HEK293 (cell line): ENCODE data around the gene PRKCZ.

Experiments
- CTCF ChIA-PET: fragments of 350-600 bp; formaldehyde crosslinking; extraction: SDS; loops from one replicate; lab custom pipeline; 2021; ENCODE audit warnings: antibody characterized with exemption; lab: Yijun Ruan, JAX
- POLR2A ChIA-PET: fragments of 300-600 bp; formaldehyde crosslinking; extraction: SDS; loops from one replicate; lab custom pipeline; 2020; ENCODE audit warnings: antibody characterized with exemption, inconsistent platforms; lab: Yijun Ruan, JAX
- H3K27ac ChIP-seq: fragments of 200-500 bp; sonication (Bioruptor generic); 2 replicates; pipeline ENCODE4 v1.5.1; 2014; ENCODE audit warnings: low read depth, low read length, control low read depth, inconsistent platforms; ENCODE audit errors: extremely low read depth
- H3K36me3 ChIP-seq, 2 experiments: fragments of 200-500 bp in 1 of 2; sonication (Bioruptor generic) in 1 of 2; 1 replicate in 1 of 2; 2 replicates in 1 of 2; pipeline ENCODE4 v1.5.1; 2014 to 2017; ENCODE audit warnings: inconsistent platforms in 2 of 2, low read length in 2 of 2; ENCODE audit not compliant: control insufficient read depth in 2 of 2, insufficient read depth in 1 of 2
- H3K4me1 ChIP-seq: fragments of 200-500 bp; sonication (Bioruptor generic); 2 replicates; pipeline ENCODE4 v1.5.1; 2014; ENCODE audit warnings: mild to moderate bottlenecking, low read length, inconsistent platforms; ENCODE audit not compliant: control insufficient read depth, insufficient read depth
- H3K4me3 ChIP-seq: 2 replicates; pipeline ENCODE4 v1.5.1; 2011; ENCODE audit warnings: low read depth, mild to moderate bottlenecking, control low read depth, low read length, moderate library complexity
- H3K9me3 ChIP-seq: fragments of 200-500 bp; sonication (Bioruptor generic); 2 replicates; pipeline ENCODE4 v1.5.1; 2014; ENCODE audit warnings: low read depth, low read length, inconsistent platforms; ENCODE audit not compliant: control insufficient read depth, insufficient read depth
- HOXC10 ChIP-seq: sonication (generic); formaldehyde crosslinking; IDR thresholded peaks from 2 replicates; pipeline ENCODE4 v1.8.1; 2023; ENCODE audit warnings: mild to moderate bottlenecking, missing genetic modification reagents
- TCF7L2 ChIP-seq: IDR thresholded peaks from 2 replicates; pipeline ENCODE4 v1.6.1; 2011; ENCODE audit warnings: low read depth, mild to moderate bottlenecking, inconsistent platforms, low read length, moderate library complexity, borderline replicate concordance
- ZBTB7A ChIP-seq: fragments of 450-650 bp; formaldehyde crosslinking; IDR thresholded peaks from 2 replicates; pipeline ENCODE4 v1.5.1; 2016; ENCODE audit warnings: low read depth, missing biosample characterization, missing genetic modification characterization
- ZFP41 ChIP-seq: fragments of 450-650 bp; formaldehyde crosslinking; IDR thresholded peaks from 2 replicates; pipeline ENCODE4 v1.5.1; 2016; ENCODE audit warnings: missing biosample characterization, missing genetic modification characterization, borderline replicate concordance
- ZNF174 ChIP-seq: fragments of 450-650 bp; formaldehyde crosslinking; IDR thresholded peaks from 2 replicates; pipeline ENCODE4 v1.5.0; 2017; ENCODE audit warnings: missing biosample characterization, mild to moderate bottlenecking, missing genetic modification characterization
- ZNF433 ChIP-seq: fragments of 450-650 bp; formaldehyde crosslinking; IDR thresholded peaks from 2 replicates; pipeline ENCODE4 v1.5.1; 2016; ENCODE audit warnings: missing biosample characterization, missing genetic modification characterization, low read depth
- ZNF529 ChIP-seq: fragments of 450-650 bp; formaldehyde crosslinking; IDR thresholded peaks from 2 replicates; pipeline ENCODE4 v1.5.1; 2017; ENCODE audit warnings: missing genetic modification characterization, missing biosample characterization; ENCODE audit not compliant: insufficient replicate concordance
- ZNF560 ChIP-seq: fragments of 450-650 bp; formaldehyde crosslinking; IDR thresholded peaks from 2 replicates; pipeline ENCODE4 v1.5.1; 2017; ENCODE audit warnings: missing biosample characterization, missing genetic modification characterization, borderline replicate concordance
- ZNF610 ChIP-seq: fragments of 450-650 bp; formaldehyde crosslinking; IDR thresholded peaks from 2 replicates; pipeline ENCODE4 v1.5.1; 2016; ENCODE audit warnings: missing biosample characterization, missing genetic modification characterization, borderline replicate concordance
- ZNF670 ChIP-seq: fragments of 450-650 bp; formaldehyde crosslinking; IDR thresholded peaks from 2 replicates; pipeline ENCODE4 v1.5.1; 2016; ENCODE audit warnings: missing biosample characterization, missing genetic modification characterization, low read depth
- ZNF701 ChIP-seq: fragments of 450-650 bp; formaldehyde crosslinking; IDR thresholded peaks from 2 replicates; pipeline ENCODE4 v1.5.1; 2016; ENCODE audit warnings: missing biosample characterization, missing genetic modification characterization
- ZNF768 ChIP-seq: fragments of 450-650 bp; formaldehyde crosslinking; IDR thresholded peaks from 2 replicates; pipeline ENCODE4 v1.5.1; 2018; ENCODE audit warnings: missing biosample characterization, mild to moderate bottlenecking, missing genetic modification characterization
- ZSCAN16 ChIP-seq: fragments of 450-650 bp; formaldehyde crosslinking; IDR thresholded peaks from 2 replicates; pipeline ENCODE4 v1.5.1; 2016; ENCODE audit warnings: missing biosample characterization, missing genetic modification characterization
- ZSCAN30 ChIP-seq: fragments of 450-650 bp; IDR thresholded peaks from 2 replicates; pipeline ENCODE4 v1.5.1; 2018; ENCODE audit warnings: missing biosample characterization, mild to moderate bottlenecking, missing genetic modification characterization, moderate library complexity
- TF ChIP-seq, protein P1 (sequence below): fragments of 450-650 bp; formaldehyde crosslinking; conservative IDR thresholded peaks from 2 replicates; pipeline ENCODE4 v1.5.1; 2016; ENCODE audit warnings: low read depth, missing biosample characterization, missing genetic modification characterization
- TF ChIP-seq, protein P2 (sequence below): fragments of 450-650 bp; IDR thresholded peaks from 2 replicates; pipeline ENCODE4 v1.5.1; 2018; ENCODE audit warnings: missing biosample characterization, missing genetic modification characterization
- TF ChIP-seq, protein P3 (sequence below): fragments of 450-650 bp; formaldehyde crosslinking; IDR thresholded peaks from 2 replicates; pipeline ENCODE4 v1.5.1; 2017; ENCODE audit warnings: missing biosample characterization, missing genetic modification characterization
- TF ChIP-seq, protein P4 (sequence below): fragments of 450-650 bp; formaldehyde crosslinking; IDR thresholded peaks from 2 replicates; pipeline ENCODE4 v1.5.1; 2016; ENCODE audit warnings: missing biosample characterization, missing genetic modification characterization
- TF ChIP-seq, protein P5 (sequence below): fragments of 450-650 bp; formaldehyde crosslinking; IDR thresholded peaks from 2 replicates; pipeline ENCODE4 v1.5.1; 2017; ENCODE audit warnings: missing biosample characterization, mild to moderate bottlenecking, missing genetic modification characterization, moderate library complexity

PRKCZ gene

DNA sequence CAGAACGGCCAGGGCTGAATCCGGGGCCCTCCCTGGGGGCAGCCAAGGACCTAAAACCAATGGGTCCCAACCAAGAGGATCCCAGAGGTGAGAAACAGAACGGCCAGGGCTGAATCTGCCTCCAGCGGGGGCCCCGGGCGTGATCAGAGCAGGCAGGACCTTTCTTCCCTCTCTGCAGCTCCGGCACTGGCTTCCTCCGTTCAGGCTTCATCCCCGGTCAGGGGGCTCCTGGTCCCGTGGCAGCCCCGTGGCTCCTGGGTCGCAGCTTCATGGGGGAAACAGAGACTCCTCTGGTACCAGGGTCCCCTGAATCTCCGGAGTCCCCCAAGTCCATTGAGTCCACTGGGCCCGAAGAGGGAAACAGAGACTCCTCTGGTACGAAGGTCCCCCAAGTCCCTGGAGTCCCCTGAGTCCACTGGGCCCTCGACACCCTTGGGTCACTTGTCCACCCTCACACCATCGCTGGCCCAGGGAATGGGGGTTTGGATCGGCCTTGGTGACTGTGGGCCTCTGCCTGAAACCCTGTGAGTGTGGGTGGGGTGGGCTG lies 60.1 kb downstream of the PRKCZ start (continued):
- TF ChIP-seq, protein P1, sequence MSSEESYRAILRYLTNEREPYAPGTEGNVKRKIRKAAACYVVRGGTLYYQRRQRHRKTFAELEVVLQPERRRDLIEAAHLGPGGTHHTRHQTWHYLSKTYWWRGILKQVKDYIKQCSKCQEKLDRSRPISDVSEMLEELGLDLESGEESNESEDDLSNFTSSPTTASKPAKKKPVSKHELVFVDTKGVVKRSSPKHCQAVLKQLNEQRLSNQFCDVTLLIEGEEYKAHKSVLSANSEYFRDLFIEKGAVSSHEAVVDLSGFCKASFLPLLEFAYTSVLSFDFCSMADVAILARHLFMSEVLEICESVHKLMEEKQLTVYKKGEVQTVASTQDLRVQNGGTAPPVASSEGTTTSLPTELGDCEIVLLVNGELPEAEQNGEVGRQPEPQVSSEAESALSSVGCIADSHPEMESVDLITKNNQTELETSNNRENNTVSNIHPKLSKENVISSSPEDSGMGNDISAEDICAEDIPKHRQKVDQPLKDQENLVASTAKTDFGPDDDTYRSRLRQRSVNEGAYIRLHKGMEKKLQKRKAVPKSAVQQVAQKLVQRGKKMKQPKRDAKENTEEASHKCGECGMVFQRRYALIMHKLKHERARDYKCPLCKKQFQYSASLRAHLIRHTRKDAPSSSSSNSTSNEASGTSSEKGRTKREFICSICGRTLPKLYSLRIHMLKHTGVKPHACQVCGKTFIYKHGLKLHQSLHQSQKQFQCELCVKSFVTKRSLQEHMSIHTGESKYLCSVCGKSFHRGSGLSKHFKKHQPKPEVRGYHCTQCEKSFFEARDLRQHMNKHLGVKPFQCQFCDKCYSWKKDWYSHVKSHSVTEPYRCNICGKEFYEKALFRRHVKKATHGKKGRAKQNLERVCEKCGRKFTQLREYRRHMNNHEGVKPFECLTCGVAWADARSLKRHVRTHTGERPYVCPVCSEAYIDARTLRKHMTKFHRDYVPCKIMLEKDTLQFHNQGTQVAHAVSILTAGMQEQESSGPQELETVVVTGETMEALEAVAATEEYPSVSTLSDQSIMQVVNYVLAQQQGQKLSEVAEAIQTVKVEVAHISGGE: no peak
- TF ChIP-seq, protein P2, sequence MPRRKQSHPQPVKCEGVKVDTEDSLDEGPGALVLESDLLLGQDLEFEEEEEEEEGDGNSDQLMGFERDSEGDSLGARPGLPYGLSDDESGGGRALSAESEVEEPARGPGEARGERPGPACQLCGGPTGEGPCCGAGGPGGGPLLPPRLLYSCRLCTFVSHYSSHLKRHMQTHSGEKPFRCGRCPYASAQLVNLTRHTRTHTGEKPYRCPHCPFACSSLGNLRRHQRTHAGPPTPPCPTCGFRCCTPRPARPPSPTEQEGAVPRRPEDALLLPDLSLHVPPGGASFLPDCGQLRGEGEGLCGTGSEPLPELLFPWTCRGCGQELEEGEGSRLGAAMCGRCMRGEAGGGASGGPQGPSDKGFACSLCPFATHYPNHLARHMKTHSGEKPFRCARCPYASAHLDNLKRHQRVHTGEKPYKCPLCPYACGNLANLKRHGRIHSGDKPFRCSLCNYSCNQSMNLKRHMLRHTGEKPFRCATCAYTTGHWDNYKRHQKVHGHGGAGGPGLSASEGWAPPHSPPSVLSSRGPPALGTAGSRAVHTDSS (tag by site-specific recombination): no peak
- TF ChIP-seq, protein P3, sequence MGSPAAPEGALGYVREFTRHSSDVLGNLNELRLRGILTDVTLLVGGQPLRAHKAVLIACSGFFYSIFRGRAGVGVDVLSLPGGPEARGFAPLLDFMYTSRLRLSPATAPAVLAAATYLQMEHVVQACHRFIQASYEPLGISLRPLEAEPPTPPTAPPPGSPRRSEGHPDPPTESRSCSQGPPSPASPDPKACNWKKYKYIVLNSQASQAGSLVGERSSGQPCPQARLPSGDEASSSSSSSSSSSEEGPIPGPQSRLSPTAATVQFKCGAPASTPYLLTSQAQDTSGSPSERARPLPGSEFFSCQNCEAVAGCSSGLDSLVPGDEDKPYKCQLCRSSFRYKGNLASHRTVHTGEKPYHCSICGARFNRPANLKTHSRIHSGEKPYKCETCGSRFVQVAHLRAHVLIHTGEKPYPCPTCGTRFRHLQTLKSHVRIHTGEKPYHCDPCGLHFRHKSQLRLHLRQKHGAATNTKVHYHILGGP: no peak
- no peak for TF ChIP-seq ZSCAN30 (tag by site-specific recombination)
- no peak for TF ChIP-seq ZSCAN16 (tag by site-specific recombination)
- TF ChIP-seq ZNF174 (tag by site-specific recombination): no peak
- TF ChIP-seq ZNF529: no peak
- no peak for TF ChIP-seq ZNF433 (tag by site-specific recombination)
- TF ChIP-seq ZFP41 (tag by site-specific recombination): no peak
- TF ChIP-seq, protein P4, sequence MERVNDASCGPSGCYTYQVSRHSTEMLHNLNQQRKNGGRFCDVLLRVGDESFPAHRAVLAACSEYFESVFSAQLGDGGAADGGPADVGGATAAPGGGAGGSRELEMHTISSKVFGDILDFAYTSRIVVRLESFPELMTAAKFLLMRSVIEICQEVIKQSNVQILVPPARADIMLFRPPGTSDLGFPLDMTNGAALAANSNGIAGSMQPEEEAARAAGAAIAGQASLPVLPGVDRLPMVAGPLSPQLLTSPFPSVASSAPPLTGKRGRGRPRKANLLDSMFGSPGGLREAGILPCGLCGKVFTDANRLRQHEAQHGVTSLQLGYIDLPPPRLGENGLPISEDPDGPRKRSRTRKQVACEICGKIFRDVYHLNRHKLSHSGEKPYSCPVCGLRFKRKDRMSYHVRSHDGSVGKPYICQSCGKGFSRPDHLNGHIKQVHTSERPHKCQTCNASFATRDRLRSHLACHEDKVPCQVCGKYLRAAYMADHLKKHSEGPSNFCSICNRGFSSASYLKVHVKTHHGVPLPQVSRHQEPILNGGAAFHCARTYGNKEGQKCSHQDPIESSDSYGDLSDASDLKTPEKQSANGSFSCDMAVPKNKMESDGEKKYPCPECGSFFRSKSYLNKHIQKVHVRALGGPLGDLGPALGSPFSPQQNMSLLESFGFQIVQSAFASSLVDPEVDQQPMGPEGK (tag by site-specific recombination): no peak

DNA sequence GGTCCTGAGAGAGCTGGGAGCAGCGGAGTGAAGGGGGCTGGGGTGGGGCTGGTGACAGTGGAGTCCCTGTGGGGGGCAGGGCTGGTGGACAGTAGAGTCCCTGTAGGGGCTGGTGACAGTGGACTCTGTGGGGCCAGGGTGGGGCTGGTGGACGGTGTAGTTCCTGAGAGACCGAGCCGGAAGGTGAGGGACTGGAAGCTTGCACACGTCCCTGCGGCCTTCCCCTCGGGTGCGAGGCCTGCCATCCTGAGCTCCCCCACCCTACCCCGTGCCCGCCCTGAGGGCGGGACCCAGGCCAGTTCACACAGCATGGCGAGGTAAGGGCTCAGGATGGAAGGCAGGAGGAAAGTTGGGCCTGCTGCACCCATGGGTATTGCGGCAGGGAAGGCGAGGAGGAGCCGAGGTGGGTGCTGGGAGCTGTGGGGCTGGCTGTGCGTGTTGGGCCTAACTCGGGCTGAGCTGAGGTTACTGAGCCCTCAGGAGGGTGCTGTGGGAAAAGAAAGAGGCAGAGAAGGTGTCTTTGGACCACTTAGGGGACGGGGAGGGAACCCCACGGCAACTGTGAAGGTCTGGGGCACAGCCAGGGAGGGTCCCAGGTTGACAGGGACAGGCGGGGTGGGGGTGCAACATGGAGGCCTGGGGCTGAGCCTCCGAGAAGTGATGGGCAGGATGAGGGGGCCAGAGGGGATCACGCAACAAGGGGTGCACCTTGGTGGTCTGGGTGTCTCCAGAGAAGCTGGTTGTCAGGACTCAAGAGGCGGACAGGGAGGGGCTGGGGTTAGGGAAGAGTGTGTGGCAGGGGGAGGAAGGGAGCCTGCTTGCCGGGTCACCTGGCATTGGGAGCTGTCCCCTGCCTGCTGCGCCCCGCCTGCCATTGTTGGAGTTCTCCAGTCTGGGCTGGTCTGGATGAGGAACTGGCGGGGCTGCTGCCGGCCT lies 60.8 kb downstream of the PRKCZ start:
- CTCF ChIA-PET: interaction anchor here (0.9 to 1.6 kb wide), 2 partner anchors 29 to 63 kb away, joined by 3 to 5 read pairs; no protein-coding TSS in a partner anchor
- H3K4me3 ChIP-seq: no peak overlapping the region
- no peaks in the 10 kb centered on the region for H3K9me3 ChIP-seq
- POLR2A ChIA-PET: no interaction called here
- H3K4me1 ChIP-seq: no peaks in the 10 kb centered on the region
- peaks cover 0 to 15% of the 10 kb centered on the region in 2 experiments; a peak in 1 of 3 replicates for H3K36me3 ChIP-seq
- no peak for TF ChIP-seq ZNF610
- TF ChIP-seq, protein P3: no peak
- no peak for TF ChIP-seq ZNF768 (tag by site-specific recombination)
- no peak for TF ChIP-seq TCF7L2
- no peak for TF ChIP-seq ZBTB7A (tag by site-specific recombination)
- TF ChIP-seq ZNF670 (tag by site-specific recombination): no peak
- TF ChIP-seq HOXC10: no peak
- TF ChIP-seq ZNF701: no peak
- TF ChIP-seq ZNF560 (tag by site-specific recombination): no peak
- TF ChIP-seq, protein P5, sequence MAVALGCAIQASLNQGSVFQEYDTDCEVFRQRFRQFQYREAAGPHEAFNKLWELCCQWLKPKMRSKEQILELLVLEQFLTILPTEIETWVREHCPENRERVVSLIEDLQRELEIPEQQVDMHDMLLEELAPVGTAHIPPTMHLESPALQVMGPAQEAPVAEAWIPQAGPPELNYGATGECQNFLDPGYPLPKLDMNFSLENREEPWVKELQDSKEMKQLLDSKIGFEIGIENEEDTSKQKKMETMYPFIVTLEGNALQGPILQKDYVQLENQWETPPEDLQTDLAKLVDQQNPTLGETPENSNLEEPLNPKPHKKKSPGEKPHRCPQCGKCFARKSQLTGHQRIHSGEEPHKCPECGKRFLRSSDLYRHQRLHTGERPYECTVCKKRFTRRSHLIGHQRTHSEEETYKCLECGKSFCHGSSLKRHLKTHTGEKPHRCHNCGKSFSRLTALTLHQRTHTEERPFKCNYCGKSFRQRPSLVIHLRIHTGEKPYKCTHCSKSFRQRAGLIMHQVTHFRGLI (tag by site-specific recombination): no peak
- no peak for TF ChIP-seq ZNF529
- TF ChIP-seq ZNF433 (tag by site-specific recombination): no peak
- TF ChIP-seq, all 188 proteins: peak for 0
- no peak overlapping the region for H3K27ac ChIP-seq
